Measurements from ENCODE around the gene TCFL5.
A peak's percentile ranks its signal among the peaks of the same experiment; 100 is the strongest.
"Not testable (repeated sequence)": the region's sequence is repeated elsewhere in the genome, so short reads cannot be mapped to it uniquely, and the experiment has no call there.

TCFL5 gene

GRCh38 chr20:62860391-62860923 is 1.2 kb downstream of the TCFL5 start:
- ATAC-seq (no peak), DNase-seq (no peak)
- peak overlapping the region; percentile 46 for H3K27ac Mint-ChIP-seq
- peak overlapping the region; percentile 72 for H3K4me3 Mint-ChIP-seq
- H3K9me3 Mint-ChIP-seq: peaks cover 7% of the 10 kb centered on the region
- H3K4me1 Mint-ChIP-seq: peaks cover 29% of the 10 kb centered on the region
- no peaks in the 10 kb centered on the region for H3K36me3 Mint-ChIP-seq (ENCODE audit: low read depth)
- H3K27me3 Mint-ChIP-seq: peaks cover 5% of the 10 kb centered on the region

GRCh38 chr20:62859721-62860120 is 1.9 kb downstream of the TCFL5 start:
- ATAC-seq (no peak), DNase-seq (no peak)
- H3K27ac Mint-ChIP-seq: no peak overlapping the region
- peaks cover 7% of the 10 kb centered on the region for H3K9me3 Mint-ChIP-seq
- peaks cover 29% of the 10 kb centered on the region for H3K4me1 Mint-ChIP-seq
- H3K27me3 Mint-ChIP-seq: peaks cover 5% of the 10 kb centered on the region
- peak overlapping the region; percentile 72 for H3K4me3 Mint-ChIP-seq
- no peaks in the 10 kb centered on the region for H3K36me3 Mint-ChIP-seq (ENCODE audit: low read depth)

- no peak overlapping the region for H3K4me3 Mint-ChIP-seq
- H3K27me3 Mint-ChIP-seq: peaks cover 5% of the 10 kb centered on the region
- H3K4me1 Mint-ChIP-seq: peaks cover 29% of the 10 kb centered on the region
- H3K27ac Mint-ChIP-seq: no peak overlapping the region
- peaks cover 7% of the 10 kb centered on the region for H3K9me3 Mint-ChIP-seq
- ATAC-seq: no peak
- H3K36me3 Mint-ChIP-seq (ENCODE audit: low read depth): peaks cover 5% of the 10 kb centered on the region
- DNase-seq: no peak
These were observed 3.4 kb downstream of the TCFL5 start for GRCh38 chr20:62858058-62858830.

GRCh38 chr20:62856931-62857619 is 4.5 kb downstream of the TCFL5 start:
- Mint-ChIP-seq H3K36me3 (ENCODE audit: low read depth) (peaks cover 11% of the 10 kb centered on the region), H3K4me3 (no peak overlapping the region), H3K4me1 (peaks cover 24% of the 10 kb centered on the region), H3K27ac (no peak overlapping the region), H3K27me3 (no peaks in the 10 kb centered on the region), H3K9me3 (peaks cover 2% of the 10 kb centered on the region)
- DNase-seq (no peak), ATAC-seq (no peak)

GRCh38 chr20:62855120-62855519 is 6.5 kb downstream of the TCFL5 start:
- Mint-ChIP-seq H3K36me3 (ENCODE audit: low read depth) (peaks cover 14% of the 10 kb centered on the region), H3K27me3 (no peaks in the 10 kb centered on the region), H3K4me1 (peaks cover 17% of the 10 kb centered on the region), H3K4me3 (no peak overlapping the region), H3K9me3 (no peaks in the 10 kb centered on the region), H3K27ac (no peak overlapping the region)
- no peak for ATAC-seq
- no peak for DNase-seq

- no peak overlapping the region for H3K27ac Mint-ChIP-seq
- no peak overlapping the region for H3K4me3 Mint-ChIP-seq
- H3K27me3 Mint-ChIP-seq: no peaks in the 10 kb centered on the region
- DNase-seq (no peak), ATAC-seq (no peak)
- peaks cover 14% of the 10 kb centered on the region for H3K36me3 Mint-ChIP-seq (ENCODE audit: low read depth)
- peaks cover 9% of the 10 kb centered on the region for H3K4me1 Mint-ChIP-seq
- no peaks in the 10 kb centered on the region for H3K9me3 Mint-ChIP-seq
These were observed 7.5 kb downstream of the TCFL5 start for GRCh38 chr20:62854121-62854520.

GRCh38 chr20:62853304-62853703 is 8.3 kb downstream of the TCFL5 start:
- H3K9me3 Mint-ChIP-seq, ATAC-seq, H3K27ac Mint-ChIP-seq, H3K27me3 Mint-ChIP-seq, DNase-seq, H3K4me1 Mint-ChIP-seq, H3K4me3 Mint-ChIP-seq: not testable (repeated sequence)
- peaks cover 14% of the 10 kb centered on the region for H3K36me3 Mint-ChIP-seq (ENCODE audit: low read depth)

- ATAC-seq (no peak), DNase-seq (no peak)
- H3K27ac Mint-ChIP-seq: no peak overlapping the region
- H3K4me1 Mint-ChIP-seq: peaks cover 4% of the 10 kb centered on the region
- H3K4me3 Mint-ChIP-seq: no peak overlapping the region
- H3K27me3 Mint-ChIP-seq: no peaks in the 10 kb centered on the region
- H3K9me3 Mint-ChIP-seq: no peaks in the 10 kb centered on the region
- peaks cover 14% of the 10 kb centered on the region for H3K36me3 Mint-ChIP-seq (ENCODE audit: low read depth)
These were observed 8.8 kb downstream of the TCFL5 start for GRCh38 chr20:62852841-62853240.

- Mint-ChIP-seq H3K9me3 (no peaks in the 10 kb centered on the region), H3K27me3 (no peaks in the 10 kb centered on the region), H3K4me3 (no peak overlapping the region), H3K36me3 (ENCODE audit: low read depth) (peaks cover 14% of the 10 kb centered on the region), H3K4me1 (no peaks in the 10 kb centered on the region), H3K27ac (no peak overlapping the region)
- ATAC-seq: no peak
- no peak for DNase-seq
These were observed 9.4 kb downstream of the TCFL5 start for GRCh38 chr20:62852196-62852595.

- Mint-ChIP-seq H3K27me3 (no peaks in the 10 kb centered on the region), H3K27ac (no peak overlapping the region), H3K4me3 (no peak overlapping the region), H3K4me1 (no peaks in the 10 kb centered on the region), H3K36me3 (ENCODE audit: low read depth) (peaks cover 14% of the 10 kb centered on the region), H3K9me3 (no peaks in the 10 kb centered on the region)
- no peak for DNase-seq
- ATAC-seq: no peak
These were observed 11.2 kb downstream of the TCFL5 start for GRCh38 chr20:62850333-62850974.

GRCh38 chr20:62849431-62849830 is 12.2 kb downstream of the TCFL5 start:
- H3K36me3 Mint-ChIP-seq (ENCODE audit: low read depth): peaks cover 14% of the 10 kb centered on the region
- DNase-seq (no peak), ATAC-seq (no peak)
- no peaks in the 10 kb centered on the region for H3K27me3 Mint-ChIP-seq
- H3K4me3 Mint-ChIP-seq: no peak overlapping the region
- H3K27ac Mint-ChIP-seq: no peak overlapping the region
- H3K4me1 Mint-ChIP-seq: no peaks in the 10 kb centered on the region
- H3K9me3 Mint-ChIP-seq: no peaks in the 10 kb centered on the region

- H3K9me3 Mint-ChIP-seq, ATAC-seq, H3K4me1 Mint-ChIP-seq: not testable (repeated sequence)
These were observed 12.7 kb downstream of the TCFL5 start for GRCh38 chr20:62848917-62849316.

GRCh38 chr20:62846166-62846890 is 15.3 kb downstream of the TCFL5 start:
- Mint-ChIP-seq H3K27me3 (no peaks in the 10 kb centered on the region), H3K4me3 (no peak overlapping the region)

More at GRCh38 chr20:62848917-62849316, 12.7 kb downstream of the TCFL5 start:
- peaks cover 13% of the 10 kb centered on the region for H3K36me3 Mint-ChIP-seq (ENCODE audit: low read depth)
- not testable (repeated sequence) for DNase-seq, H3K27ac Mint-ChIP-seq, H3K4me3 Mint-ChIP-seq, H3K27me3 Mint-ChIP-seq

GRCh38 chr20:62845416-62846160 is 16.0 kb downstream of the TCFL5 start:
- Mint-ChIP-seq H3K27me3 (no peaks in the 10 kb centered on the region), H3K36me3 (ENCODE audit: low read depth) (no peaks in the 10 kb centered on the region), H3K4me3 (no peak overlapping the region), H3K27ac (no peak overlapping the region), H3K4me1 (no peaks in the 10 kb centered on the region), H3K9me3 (no peaks in the 10 kb centered on the region)
- DNase-seq (no peak), ATAC-seq (no peak)

More at GRCh38 chr20:62846166-62846890, 15.3 kb downstream of the TCFL5 start:
- Mint-ChIP-seq H3K4me1 (no peaks in the 10 kb centered on the region), H3K9me3 (no peaks in the 10 kb centered on the region), H3K36me3 (ENCODE audit: low read depth) (peaks cover 3% of the 10 kb centered on the region), H3K27ac (no peak overlapping the region)
- DNase-seq: no peak
- ATAC-seq: no peak
